ENCODE data around the gene HOXD1.

HOXD1 gene

DNA sequence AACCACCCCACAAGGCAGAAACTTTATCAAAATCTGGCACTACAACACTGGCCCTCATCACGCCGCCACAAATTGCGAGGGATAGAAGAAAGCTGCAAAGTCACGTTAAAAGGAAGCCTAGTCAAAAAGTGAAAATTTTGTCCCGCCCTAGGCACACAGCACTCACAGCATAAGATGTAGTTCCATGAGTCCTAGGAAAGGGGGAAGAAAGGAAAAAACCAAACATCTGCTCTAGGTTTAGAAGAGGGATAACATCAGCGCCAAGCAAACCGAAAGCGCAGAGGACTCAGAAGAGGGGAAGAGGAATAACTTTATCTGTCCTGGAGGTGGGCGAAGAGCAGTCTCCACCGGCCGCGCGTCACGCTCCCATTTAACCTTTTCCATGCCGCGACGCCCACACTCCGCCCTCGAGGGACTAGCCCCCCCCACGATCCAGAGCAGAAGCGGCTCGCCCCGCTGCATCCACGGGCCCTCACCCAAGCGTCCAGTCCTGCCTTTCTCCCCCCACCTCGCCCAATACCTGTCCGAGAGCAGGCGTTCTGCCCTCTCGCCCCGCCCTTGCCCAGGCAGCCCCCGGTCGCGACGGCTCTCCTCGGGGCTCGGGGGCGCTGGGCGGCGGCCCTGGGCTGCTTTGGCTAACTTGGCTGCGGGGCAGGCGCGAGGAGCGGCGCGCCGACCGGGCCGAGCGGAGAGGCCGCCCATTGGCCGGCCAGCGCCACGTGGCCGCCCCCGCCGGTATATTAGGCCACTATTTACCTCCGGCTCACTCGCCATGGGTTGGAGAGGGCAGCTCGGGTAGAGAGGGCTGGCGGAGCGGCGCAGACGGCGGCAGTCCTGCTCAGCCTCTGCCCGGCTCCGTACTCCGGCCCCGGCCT is at the start of gene HOXD1:
Gene HOXD1, plus strand, starts transcription at position 770 of the 875 bp plus-strand sequence. CDS start 134 bp downstream, outside the sequence.
- peak in 2 of 3 donors; percentile 17 to 21 for DNase-seq

- DNase-seq, result no peak
These were observed 49.4 kb upstream of the HOXD1 start for GRCh38 chr2:176138923-176139660.

DNA sequence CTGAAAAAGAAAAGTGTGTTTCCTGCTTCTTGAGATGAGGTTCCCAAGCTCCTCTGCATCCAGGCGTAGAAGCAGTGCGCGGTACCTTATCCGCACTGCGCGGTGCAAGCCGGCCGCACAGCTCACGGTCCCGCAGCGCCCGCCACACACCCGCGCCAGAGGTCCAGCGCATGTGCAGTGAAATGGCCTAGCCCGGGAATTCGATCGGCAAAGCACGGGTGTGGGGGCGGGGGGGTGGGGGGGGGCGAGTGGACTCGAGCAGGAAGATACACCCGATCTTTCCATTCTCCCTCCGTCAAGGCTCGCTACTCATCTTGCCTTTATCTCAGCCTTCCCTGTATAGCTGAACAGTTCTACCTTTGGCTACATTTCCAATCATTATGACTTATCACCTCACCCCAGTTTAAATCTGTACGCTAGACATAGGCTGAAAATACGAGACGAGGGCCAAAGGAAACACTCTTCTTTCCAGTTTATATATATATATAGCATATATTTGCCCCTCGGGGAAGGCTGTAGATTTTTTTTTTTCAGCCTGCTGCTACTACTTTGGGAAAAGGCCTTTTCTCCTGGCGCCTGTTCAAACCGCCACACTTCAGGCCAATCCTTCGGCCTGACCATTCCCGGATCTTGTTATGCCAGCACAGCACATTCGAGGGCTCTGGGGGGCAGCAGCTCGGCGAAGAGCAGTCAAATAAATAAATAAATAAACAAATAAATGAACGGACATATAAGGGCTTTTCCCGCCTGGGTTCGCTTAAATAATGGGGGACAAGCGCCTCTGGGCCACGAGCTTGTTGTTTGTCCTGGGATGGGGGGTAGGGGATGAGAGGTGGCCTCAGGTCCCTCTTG is 48.6 kb upstream of the HOXD1 start:
- DNase-seq, result no peak

DNA sequence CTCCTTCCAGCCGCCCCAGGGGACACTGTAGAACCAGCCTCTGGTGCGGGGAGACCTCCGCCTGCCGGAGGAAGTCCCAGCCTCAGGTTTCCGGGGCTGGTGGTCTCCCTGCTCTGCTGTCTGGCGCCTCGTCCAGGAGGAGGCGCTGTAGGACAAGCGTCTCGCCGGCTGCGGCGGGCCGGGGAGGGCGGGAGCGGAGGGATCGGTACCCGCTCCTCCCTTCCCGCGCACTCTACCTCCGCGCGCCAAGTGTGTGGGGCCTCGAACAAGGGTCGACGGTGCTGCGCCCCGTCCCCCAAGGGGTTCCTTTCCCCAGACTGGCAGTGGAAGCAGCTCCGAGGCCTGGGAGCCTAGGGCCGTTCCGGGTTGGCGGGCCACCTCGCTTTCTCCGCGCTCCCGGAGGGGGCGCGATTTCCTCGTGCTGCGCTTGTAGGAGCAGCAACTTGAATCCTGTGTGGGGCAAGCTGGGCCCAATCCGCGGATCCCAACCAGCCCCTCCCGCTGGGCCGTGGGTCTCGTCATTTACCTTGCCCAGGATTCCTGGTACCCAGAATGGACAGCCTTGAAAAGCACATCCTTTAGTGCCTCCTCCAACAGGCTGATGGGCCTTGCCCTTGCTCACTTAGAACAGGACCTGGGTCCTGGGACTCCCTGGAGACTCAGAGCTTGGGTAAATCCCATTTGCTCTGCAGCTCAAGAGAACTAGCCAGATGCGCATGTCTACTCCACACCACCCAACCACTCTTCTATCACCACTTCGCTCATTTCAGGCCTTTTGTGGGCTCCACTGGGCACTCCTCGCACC is 47.8 kb upstream of the HOXD1 start:
- peak; percentile 64 to 83 (median 70) for DNase-seq

GRCh38 chr2:176142281-176142680 is 46.2 kb upstream of the HOXD1 start:
- no peak for DNase-seq

DNA sequence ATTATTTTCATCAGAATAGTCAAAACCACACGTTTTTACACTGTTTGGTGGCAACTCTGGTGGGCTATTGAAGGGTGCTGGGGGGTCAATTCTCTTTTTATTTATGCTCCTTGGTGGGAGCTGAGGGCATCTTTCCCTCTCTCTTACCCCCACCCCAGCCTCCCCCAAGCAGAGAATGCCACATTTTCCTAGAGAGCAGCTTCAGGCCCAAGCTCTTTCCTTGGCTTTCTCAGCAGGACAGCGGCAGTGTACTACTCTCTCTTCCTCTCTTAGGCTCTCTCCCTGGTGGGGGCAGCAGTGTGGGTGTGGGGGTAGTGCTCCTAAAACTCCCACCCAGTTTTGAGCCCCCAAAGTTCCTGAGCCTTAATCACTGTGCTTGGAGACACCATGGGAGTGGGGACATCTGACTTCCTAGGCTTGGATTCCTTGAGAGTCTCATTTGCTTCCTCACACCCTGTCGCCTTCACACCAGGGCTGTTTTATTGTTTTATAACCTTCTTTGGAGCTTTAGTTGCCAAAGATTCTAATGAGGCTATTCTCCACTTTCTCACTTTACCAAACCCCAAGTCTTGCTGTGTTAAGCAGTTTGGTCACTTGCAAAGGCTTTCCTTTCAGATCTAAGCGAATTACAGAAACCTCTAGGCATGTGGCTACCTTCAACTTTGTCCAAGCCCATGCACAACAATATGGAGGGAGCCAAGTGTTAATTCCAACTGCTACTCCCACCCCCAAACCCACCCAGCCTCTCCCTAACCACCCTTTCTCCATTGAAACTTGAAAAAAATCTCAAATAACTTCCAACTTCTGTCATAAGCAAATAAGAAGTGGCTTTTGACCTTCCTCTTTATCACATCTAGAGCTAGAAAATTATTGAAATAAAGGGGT is 43.1 kb upstream of the HOXD1 start:
- DNase-seq, result no peak

GRCh38 chr2:176146101-176146500 is 42.4 kb upstream of the HOXD1 start:
- no peak for DNase-seq

GRCh38 chr2:176146645-176147044 is 41.8 kb upstream of the HOXD1 start:
- no peak for DNase-seq

DNA sequence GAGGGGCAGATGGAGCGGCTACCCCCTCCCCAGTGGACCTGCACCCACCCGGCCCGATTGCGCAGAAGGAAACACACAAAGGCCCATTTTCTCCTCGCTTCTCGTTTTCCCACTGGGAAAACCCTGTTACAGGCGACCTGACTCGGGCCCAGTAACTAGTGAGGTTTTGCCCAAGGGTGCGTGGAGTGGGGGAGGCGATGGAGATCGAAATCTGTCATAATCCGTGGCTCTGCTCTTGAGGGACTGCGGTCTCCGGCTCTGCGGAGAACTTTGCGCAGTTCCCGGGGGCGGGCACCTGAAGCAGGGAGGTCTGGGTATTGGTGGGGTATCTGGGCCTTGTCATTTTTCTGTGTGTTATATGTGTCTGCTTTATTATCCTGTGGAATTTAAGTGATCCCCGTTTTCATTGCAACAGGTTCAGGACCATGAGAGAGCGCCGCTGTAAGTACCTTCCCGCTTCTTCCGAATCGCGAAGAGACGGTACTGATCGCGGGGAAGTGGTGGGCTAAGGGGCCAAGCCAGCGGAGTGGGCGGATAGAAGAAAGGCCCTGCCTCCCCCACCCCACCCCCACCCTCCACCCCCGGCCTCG is 41.2 kb upstream of the HOXD1 start:
- no peak for DNase-seq

GRCh38 chr2:176147800-176148496 is 40.5 kb upstream of the HOXD1 start:
- no peak for DNase-seq

DNA sequence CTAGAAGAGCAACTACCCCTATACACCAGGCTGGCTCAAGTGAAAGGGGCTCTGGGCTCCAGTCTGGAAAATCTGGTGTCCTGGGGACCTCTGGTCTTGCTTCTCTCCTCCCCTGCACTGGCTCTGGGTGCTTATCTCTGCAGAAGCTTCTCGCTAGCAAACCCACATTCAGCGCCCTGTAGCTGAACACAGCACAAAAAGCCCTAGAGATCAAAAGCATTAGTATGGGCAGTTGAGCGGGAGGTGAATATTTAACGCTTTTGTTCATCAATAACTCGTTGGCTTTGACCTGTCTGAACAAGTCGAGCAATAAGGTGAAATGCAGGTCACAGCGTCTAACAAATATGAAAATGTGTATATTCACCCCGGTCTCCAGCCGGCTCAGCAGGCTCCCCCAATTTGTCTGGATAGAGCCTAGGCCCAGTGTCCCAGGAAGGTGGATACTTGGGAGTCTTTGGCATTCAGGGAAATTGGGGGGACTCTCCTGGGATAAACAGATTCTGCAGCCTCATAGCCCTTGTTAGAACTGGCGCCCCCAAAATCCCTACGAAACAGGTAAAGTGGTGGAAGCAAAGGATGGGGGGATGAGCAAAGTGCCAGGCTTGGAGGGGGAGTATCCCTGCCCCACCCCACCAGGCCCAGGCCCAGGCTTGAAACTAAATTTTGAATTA is 39.6 kb upstream of the HOXD1 start:
- no peak for DNase-seq

DNA sequence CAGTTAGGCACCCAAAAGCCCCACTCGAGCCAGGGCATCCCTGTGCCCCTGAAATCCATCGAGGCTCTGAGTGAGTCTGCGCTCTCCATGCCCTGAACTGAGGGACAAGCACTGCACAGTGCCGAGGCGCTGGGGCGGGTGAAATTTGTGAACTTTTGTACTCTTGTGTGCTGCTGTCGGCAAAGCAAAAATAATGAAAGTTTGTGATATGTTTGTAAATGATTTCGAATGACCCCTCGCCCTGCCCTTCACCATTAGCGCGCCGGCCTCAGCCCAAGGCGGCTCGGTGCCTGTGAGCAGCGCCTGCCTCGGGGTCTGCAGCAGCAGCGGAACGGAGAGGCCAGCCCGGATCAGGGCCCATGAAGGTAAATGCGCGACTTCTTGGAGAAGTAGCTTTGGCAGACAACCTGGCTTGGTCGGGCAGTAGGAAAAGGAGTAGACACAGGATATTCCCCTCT is 39.0 kb upstream of the HOXD1 start:
- DNase-seq, result no peak

DNA sequence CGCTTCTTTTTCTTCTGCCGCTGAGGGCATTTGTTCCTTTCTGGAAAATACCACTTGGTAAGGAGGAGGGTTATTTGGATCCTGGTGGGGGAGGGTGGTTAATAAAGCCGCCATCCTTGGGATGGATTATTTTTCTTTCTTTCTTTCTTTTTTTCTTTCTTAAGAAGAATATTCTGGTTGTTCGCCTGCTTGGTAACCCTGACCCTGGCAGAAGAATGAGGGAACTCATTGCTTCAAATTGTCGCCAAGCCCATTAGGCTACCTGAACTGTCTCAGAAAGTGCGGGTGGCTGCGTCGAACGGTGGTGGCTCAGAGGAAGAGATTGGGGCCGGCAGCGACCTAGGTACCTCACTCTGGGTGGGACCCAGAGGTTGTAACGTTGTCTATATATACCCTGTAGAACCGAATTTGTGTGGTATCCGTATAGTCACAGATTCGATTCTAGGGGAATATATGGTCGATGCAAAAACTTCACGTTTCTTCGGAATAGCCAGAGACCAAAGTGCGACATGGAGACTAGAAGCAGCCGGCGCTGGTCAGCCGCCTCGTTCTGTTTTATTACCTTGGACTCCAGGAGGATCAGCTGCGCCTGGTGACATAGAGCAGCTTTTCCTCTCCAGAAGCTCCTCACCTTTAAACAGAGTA is 38.4 kb upstream of the HOXD1 start:
- DNase-seq, result no peak

GRCh38 chr2:176150584-176151441 is 37.7 kb upstream of the HOXD1 start:
- no peak for DNase-seq

- no peak for DNase-seq
These were observed 36.8 kb upstream of the HOXD1 start, which contains the start of gene HOXD4 for GRCh38 chr2:176151442-176152287. TSS of gene HOXD4 (plus strand) at chr2:176151550. CDS start at chr2:176151634, 84 bp downstream.

GRCh38 chr2:176152350-176153181 is 35.9 kb upstream of the HOXD1 start:
- DNase-seq, result no peak
